ENCODE results near the gene CADPS.

The CADPS gene

GRCh38 chr3:62774221-62774620 lies 101.0 kb downstream of the CADPS start:
- no peak for DNase-seq (ENCODE audit: extremely low read depth, low read depth)
- TF ChIP-seq CTCF (IDR thresholded peaks at IDR 0.05; ENCODE audit: low read depth, low read length): no peak

- TF ChIP-seq CTCF (IDR thresholded peaks at IDR 0.05; ENCODE audit: low read depth, low read length): no peak
- no peak for DNase-seq (ENCODE audit: extremely low read depth, low read depth)
Observed at GRCh38 chr3:62771331-62772072, 103.7 kb downstream of the CADPS start.

GRCh38 chr3:62768896-62769295 lies 106.3 kb downstream of the CADPS start:
- DNase-seq (ENCODE audit: extremely low read depth, low read depth): no peak
- TF ChIP-seq CTCF (IDR thresholded peaks at IDR 0.05; ENCODE audit: low read depth, low read length): no peak

- DNase-seq (ENCODE audit: extremely low read depth, low read depth): no peak
- TF ChIP-seq CTCF (IDR thresholded peaks at IDR 0.05; ENCODE audit: low read depth, low read length): no peak
Observed at GRCh38 chr3:62761711-62762110, 113.5 kb downstream of the CADPS start.

- no peak for DNase-seq (ENCODE audit: extremely low read depth, low read depth)
- no peak for TF ChIP-seq CTCF (IDR thresholded peaks at IDR 0.05; ENCODE audit: low read depth, low read length)
Observed at GRCh38 chr3:62761311-62761710, 113.9 kb downstream of the CADPS start.

GRCh38 chr3:62758296-62759066 lies 116.7 kb downstream of the CADPS start:
- TF ChIP-seq CTCF (IDR thresholded peaks at IDR 0.05; ENCODE audit: low read depth, low read length): no peak
- DNase-seq (ENCODE audit: extremely low read depth, low read depth): no peak

GRCh38 chr3:62757045-62757444 lies 118.2 kb downstream of the CADPS start:
- TF ChIP-seq CTCF (IDR thresholded peaks at IDR 0.05; ENCODE audit: low read depth, low read length): no peak
- no peak for DNase-seq (ENCODE audit: extremely low read depth, low read depth)
